ENCODE data around the gene FOXP1. TPM values are rescaled to one million over a fixed set of nuclear protein-coding genes. Genes with fewer than 3 reads are reported as not detected.

The FOXP1 gene
- total RNA-seq, 1 donor from 2014 or later = 70.2 TPM

- no peak for ATAC-seq
These were observed 189.8 kb downstream of the FOXP1 start for GRCh38 chr3:71393745-71394144.

DNA sequence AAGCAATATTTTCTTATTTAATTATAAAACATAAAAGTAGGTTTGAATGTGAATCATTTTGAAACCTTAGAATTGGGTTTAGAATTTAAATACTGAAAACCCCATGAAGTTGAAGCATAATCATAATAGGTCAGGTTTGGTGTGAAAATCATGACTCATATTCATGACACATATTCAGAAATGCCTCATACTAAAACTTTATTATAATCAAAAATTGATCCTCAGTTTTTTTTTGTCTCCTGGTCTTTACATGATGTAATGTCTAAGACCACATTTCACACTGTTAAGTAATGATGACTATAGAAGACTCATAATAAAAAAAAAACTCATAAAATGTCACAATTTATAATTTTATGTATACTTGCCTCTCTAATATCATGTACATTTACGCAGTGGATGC lies 190.4 kb downstream of the FOXP1 start:
- no peak for ATAC-seq

GRCh38 chr3:71392251-71392650 lies 191.3 kb downstream of the FOXP1 start:
- no peak for ATAC-seq

DNA sequence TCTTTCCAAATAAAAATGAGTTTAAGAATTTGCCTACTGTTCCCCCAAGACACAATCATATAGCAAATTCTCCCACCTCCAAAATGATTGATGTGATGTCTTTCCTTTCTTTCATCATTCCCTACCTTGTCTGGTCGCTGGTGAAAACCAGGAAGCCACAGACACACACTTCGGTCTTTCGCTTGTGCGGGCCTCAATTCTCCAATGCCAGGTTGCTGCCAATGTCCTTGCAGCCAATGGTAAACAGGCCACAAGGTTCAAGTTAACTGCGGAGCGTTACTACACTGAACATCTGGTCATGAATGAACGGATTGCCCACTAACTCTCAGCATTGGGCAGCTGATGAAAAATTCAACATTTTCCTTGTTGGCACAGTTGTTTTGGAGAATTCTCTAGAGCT lies 192.2 kb downstream of the FOXP1 start:
- ATAC-seq = no peak

- peak; percentile 33 for ATAC-seq
These were observed 193.5 kb downstream of the FOXP1 start for GRCh38 chr3:71389911-71390573.

DNA sequence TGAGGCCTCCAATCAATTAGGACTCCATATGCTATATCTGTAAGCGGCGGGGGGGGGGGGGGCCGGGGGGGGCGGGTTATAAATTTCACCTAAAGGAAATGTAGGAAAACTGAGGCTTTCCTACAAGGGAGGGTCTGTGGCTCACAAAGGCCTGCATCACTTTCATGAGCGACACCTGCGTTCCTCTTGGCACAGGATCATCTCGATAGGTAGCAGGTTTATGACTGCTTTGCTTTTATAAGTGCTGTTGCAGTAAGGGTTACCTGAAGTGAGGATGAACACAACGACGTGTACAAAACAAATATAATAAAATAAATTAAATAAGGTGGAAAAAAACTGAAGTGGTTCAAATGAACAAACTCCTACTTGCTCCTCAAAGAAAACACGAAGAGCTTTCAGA lies 194.3 kb downstream of the FOXP1 start:
- ATAC-seq = no peak

GRCh38 chr3:71388535-71389120 lies 194.9 kb downstream of the FOXP1 start:
- no peak for ATAC-seq

GRCh38 chr3:71387586-71387985 lies 195.9 kb downstream of the FOXP1 start:
- no peak for ATAC-seq

DNA sequence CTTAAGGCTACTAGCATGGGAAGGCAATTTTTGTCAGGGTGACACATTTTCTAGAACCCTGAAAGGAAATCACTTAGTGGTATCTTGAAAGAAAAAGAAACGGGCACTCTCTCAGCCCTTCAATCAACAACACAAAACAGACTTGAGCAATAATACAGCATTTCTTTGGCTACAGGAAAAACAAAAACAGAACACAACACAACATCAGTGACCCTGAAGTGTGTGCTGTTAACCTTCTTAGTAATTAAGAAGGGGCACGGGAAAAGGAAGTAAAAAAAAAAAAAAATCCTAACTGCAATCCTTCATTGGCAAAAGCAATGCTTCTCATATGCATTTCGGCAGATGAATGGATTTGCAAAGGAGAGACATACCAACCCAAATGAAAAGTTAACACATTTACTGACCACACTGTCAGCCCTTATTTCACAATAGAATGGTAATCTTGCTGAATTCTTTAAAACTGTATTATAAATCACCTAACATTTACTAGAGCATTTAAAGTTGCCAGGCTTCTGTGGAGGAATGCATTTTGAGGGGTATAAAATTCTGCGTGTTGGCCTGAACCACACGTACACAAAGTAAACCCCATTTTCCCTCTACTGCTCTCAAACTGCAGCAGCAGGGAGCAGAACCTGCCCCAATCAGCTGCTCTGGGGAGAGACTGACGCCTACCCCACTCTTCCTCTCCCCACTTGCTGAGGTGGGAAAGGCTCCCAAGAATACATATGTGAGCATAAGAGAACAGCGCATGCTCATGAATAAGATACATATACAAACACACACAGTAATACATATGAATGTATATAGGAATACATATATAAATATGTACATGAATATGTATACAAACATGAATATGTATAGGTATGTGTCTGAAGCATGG lies 198.5 kb downstream of the FOXP1 start:
- ATAC-seq = no peak

GRCh38 chr3:71384388-71384787 lies 199.1 kb downstream of the FOXP1 start:
- no peak for ATAC-seq

GRCh38 chr3:71380096-71380495 lies 203.4 kb downstream of the FOXP1 start:
- ATAC-seq = no peak

DNA sequence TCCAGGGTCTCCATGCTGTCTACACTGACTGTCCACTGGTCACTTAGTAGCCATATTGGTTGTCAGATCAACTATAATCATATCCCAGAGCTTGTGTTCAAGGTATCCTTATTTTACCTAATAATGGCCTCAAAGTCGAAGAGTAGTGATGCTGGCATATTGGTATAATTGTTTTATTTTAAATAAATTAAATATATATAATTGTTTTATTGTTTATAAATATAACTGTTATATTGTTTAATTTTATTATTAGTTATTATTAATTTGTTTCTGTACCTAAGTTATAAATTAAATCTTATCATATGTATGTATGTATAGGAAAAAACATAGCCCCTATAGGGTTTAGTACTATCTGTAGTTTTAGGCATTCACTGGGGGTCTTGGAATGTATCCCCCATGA lies 205.0 kb downstream of the FOXP1 start:
- no peak for ATAC-seq

GRCh38 chr3:71376911-71377310 lies 206.6 kb downstream of the FOXP1 start:
- ATAC-seq = no peak

GRCh38 chr3:71376503-71376902 lies 207.0 kb downstream of the FOXP1 start:
- no peak for ATAC-seq

GRCh38 chr3:71374582-71374981 lies 208.9 kb downstream of the FOXP1 start:
- no peak for ATAC-seq

- no peak for ATAC-seq
These were observed 210.5 kb downstream of the FOXP1 start for GRCh38 chr3:71372911-71373637.

DNA sequence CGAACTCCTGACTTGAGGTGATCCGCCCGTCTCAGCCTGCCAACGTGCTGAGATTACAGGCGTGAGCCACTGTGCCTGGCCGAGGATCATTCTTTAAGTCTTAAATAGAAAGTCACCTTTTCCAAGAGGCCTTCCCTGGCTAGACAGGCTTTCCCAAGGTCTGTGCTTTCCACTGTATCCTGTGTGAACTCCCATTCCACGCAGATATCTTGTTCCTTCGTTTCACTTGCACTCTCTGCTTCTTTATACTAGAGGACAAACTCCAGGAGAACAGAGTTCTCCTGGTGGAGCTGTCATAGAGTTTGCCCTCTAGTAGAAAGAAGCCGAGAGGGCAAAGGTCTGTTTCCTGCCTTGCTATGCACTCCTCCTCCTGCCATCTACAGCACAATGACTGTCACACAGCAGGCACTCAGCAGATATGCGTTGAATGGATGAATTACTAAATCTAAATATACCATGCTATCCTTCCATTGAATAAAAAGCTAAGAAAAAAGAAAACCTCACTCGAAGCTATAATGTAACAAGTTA lies 211.2 kb downstream of the FOXP1 start:
- no peak for ATAC-seq

DNA sequence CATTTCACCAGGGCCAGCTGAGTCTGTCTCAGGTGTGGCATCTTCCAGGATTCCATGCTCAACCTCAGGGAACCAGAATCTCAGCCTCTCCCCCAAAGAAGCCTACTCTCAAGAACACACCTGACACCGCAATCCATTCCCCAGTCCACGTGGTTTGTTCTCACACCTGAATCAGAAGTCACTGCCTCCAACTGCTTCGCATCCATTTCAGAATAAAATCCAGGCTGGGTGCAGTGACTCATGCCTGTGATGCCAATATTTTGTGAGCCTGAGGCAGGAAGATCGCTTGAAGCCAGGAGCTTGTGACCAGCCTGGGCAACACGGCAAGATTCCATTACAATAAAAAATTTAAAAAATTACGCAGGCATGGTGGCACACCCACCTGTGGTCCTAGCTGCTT lies 212.2 kb downstream of the FOXP1 start:
- ATAC-seq = peak; percentile 55

- ATAC-seq = no peak
These were observed 213.1 kb downstream of the FOXP1 start for GRCh38 chr3:71370467-71370866.

GRCh38 chr3:71369701-71370391 lies 213.7 kb downstream of the FOXP1 start:
- no peak for ATAC-seq

DNA sequence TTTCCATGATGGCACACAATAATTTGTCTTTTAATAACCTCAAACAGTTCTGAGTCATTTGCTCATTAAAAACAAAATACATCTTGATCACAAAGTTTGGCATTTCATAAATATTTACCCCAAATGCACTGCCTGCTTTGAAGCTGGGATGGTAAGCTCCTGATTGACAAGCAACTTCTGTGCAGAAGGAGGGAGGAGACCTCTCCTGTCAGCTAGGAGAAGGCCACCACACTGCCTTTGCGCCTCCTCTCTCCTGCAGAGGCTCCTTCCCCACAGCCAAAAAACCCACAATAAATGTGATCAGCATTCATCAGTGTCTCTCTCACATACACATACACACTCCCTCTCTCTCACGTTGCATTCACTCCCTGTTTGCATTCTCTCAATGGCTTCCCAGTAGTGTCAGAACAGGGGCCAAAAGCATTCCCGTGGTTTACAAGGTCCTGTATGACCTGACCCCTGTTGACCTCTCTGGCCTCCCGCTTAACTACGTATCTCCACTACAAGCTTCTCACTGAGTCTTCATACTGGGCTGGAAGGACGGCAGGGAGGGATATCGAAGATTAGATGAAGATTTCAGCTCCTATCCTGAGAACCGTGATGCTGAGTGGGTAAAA lies 216.4 kb downstream of the FOXP1 start:
- ATAC-seq = no peak

Data from esophagus mucosa (tissue), 1 donor.